Measurements from ENCODE around the gene NOC2L.

DNA sequence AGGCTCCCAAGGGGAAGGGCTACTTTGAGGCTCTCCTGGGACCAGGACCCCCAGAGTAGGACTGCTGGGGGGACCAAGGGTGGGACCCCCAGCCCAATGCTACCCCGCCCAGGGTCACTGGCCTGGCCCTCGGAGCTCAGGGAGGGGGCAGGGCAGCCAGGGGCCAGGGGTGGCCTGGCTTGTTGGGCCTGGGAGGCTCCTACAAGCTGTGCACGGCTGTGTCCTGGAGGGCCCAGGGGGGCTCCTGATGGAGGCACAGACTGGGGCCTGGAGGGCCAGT lies 38.6 kb upstream of the NOC2L start:
- TF ChIP-seq EZH2phosphoT487 (IDR thresholded peaks at IDR 0.05; ENCODE audit: borderline replicate concordance, low read depth, low read length) = no peak
- TF ChIP-seq, protein P1, sequence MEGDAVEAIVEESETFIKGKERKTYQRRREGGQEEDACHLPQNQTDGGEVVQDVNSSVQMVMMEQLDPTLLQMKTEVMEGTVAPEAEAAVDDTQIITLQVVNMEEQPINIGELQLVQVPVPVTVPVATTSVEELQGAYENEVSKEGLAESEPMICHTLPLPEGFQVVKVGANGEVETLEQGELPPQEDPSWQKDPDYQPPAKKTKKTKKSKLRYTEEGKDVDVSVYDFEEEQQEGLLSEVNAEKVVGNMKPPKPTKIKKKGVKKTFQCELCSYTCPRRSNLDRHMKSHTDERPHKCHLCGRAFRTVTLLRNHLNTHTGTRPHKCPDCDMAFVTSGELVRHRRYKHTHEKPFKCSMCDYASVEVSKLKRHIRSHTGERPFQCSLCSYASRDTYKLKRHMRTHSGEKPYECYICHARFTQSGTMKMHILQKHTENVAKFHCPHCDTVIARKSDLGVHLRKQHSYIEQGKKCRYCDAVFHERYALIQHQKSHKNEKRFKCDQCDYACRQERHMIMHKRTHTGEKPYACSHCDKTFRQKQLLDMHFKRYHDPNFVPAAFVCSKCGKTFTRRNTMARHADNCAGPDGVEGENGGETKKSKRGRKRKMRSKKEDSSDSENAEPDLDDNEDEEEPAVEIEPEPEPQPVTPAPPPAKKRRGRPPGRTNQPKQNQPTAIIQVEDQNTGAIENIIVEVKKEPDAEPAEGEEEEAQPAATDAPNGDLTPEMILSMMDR (conservative IDR thresholded peaks at IDR 0.05; ENCODE audit: low read length) = no peak

Data from OCI-LY7 (cell line).